ENCODE measurements around the gene TARBP2.
A peak's percentile ranks its signal among the peaks of the same experiment; 100 is the strongest.

TARBP2 gene

DNA sequence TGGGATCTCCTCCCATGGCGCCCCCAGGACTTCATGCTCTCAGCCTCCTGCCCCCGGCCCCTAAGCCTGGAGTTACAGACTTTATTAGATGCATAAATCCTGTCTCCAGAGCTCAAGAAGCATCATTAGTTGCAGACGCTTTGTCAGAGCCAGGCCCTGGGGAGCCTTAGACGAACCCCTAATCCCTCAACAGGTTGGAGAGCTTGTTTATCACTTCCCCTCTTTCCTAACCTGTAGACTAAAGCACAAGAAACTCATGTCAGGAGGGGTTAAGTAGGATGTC is 6.5 kb downstream of the TARBP2 start:
- no peak for DNase-seq (ENCODE audit: insufficient read length, low spot score)
- no peak for TF ChIP-seq POLR2A (IDR thresholded peaks at IDR 0.05; ENCODE audit: low read depth, low read length)
- no peak for TF ChIP-seq POLR2AphosphoS5 (IDR thresholded peaks at IDR 0.05; ENCODE audit: low read depth, low read length)
- no peak for TF ChIP-seq SPI1 (IDR thresholded peaks at IDR 0.05; ENCODE audit: low read depth, low read length)
- TF ChIP-seq TAF1 (IDR thresholded peaks at IDR 0.05; ENCODE audit: low read depth, low read length): no peak
- no peak for TF ChIP-seq PAX5 (IDR thresholded peaks at IDR 0.05; ENCODE audit: insufficient read depth, low read length, severe bottlenecking)
- TF ChIP-seq POU2F2 (IDR thresholded peaks at IDR 0.05; ENCODE audit: low read depth, low read length): no peak
- no peak for FAIRE-seq

DNA sequence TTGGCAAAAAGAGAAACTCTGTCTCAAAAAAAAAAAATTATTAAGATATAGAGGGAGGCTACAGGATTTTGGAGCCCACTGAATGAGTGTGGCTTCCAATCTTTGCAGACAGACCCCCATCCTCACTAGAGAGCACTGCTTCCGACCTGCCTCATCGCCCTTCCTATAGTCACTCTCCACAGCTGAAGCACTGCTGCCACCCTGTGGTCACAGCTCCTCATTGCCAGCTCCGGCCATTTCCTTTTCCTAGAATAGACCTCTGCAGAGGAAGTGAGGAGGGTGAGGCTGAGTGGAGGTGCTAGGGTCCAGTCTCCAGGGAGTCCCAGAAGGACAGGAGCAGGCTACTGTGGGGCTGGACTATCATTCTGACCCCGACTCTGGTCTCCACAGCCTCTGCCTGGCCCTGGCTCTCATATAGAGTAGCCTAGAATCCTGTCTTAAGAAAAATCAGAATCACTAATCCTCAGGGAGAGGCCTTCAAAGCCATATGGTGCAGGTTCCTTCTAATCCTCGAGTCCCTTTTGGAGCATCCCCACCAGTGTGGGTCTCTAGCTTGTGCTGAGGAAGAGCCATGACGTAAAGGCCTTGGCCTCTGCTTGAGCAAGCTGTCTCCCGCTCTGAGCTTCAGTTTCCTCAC is 7.6 kb downstream of the TARBP2 start:
- TF ChIP-seq POU2F2 (IDR thresholded peaks at IDR 0.05; ENCODE audit: low read depth, low read length) (no peak), PAX5 (IDR thresholded peaks at IDR 0.05; ENCODE audit: insufficient read depth, low read length, severe bottlenecking) (no peak), SPI1 (IDR thresholded peaks at IDR 0.05; ENCODE audit: low read depth, low read length) (peak; percentile 85), TAF1 (IDR thresholded peaks at IDR 0.05; ENCODE audit: low read depth, low read length) (no peak), POLR2AphosphoS5 (IDR thresholded peaks at IDR 0.05; ENCODE audit: low read depth, low read length) (no peak), POLR2A (IDR thresholded peaks at IDR 0.05; ENCODE audit: low read depth, low read length) (no peak)
- peak; percentile 66 for DNase-seq (ENCODE audit: insufficient read length, low spot score)
- FAIRE-seq: peak; percentile 93

DNA sequence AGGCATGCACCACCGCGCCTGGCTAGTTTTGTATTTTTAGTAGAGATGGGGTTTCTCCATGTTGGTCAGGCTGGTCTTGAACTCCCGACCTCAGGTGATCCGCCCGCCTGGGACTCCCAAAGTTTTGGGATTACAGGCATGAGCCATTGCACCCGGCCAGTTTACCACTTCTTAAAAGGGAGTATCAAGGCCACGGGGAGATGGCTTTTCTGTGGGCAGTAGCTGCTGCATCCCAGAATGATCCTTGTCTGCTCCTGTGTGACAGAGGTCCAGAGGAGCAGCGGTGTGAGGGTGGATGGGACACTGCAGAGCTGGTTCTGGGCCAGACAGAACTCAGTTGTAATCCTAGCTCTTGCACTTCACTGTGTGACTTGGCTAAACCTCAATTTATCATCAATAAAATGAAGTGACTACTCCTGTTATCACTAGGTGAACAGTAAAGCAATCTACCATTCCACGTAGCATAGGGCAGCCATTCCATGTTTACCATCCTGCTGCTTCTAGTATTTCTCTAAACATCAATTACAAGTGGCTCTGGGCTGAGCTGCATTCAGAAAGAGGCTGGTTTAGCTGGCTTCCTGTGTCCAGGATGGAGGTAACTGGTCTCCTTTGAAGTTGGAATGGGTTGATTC is 9.2 kb downstream of the TARBP2 start:
- TF ChIP-seq PAX5 (IDR thresholded peaks at IDR 0.05; ENCODE audit: insufficient read depth, low read length, severe bottlenecking) (no peak), POU2F2 (IDR thresholded peaks at IDR 0.05; ENCODE audit: low read depth, low read length) (no peak), SPI1 (IDR thresholded peaks at IDR 0.05; ENCODE audit: low read depth, low read length) (no peak), POLR2AphosphoS5 (IDR thresholded peaks at IDR 0.05; ENCODE audit: low read depth, low read length) (no peak)
- FAIRE-seq: no peak
- DNase-seq (ENCODE audit: insufficient read length, low spot score): no peak

DNA sequence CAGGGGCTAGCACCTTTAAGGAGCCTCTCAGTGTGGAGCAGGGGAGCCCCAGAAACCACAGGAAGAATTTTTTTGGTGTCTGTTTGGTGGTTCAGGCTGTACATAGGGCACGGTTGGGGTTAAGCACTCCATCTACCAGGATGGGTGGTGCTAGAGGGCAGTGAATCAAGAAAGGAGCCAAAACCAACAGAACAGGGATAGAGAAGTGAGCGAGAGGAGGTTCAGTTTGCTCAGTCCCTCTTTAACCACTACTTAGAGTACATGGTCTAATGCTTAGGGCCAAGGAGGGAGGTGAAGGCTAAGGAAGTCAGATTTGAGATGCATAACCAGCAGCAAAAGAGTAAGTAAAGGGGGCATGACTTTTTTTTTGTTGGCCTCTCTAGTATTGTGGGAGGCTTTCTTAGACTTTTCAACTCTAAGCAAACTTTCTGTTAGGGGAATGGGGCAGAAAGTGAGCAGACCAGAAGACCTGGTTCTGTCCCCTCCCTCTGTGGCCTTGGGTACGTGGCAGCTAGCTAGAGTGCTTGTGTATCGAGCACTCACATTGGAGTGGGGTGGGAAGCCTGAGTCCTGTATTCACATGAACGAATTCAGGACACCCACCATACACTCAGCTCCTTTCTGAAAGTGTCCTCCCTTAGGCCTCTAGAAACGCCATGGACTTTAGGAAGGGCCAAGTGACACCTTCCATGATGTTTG is 12.8 kb downstream of the TARBP2 start:
- DNase-seq (ENCODE audit: insufficient read length, low spot score) (no peak), FAIRE-seq (no peak)
- no peak for TF ChIP-seq POLR2A (IDR thresholded peaks at IDR 0.05; ENCODE audit: low read depth, low read length)
- TF ChIP-seq SPI1 (IDR thresholded peaks at IDR 0.05; ENCODE audit: low read depth, low read length): no peak
- TF ChIP-seq POU2F2 (IDR thresholded peaks at IDR 0.05; ENCODE audit: low read depth, low read length): no peak
- no peak for TF ChIP-seq POLR2AphosphoS5 (IDR thresholded peaks at IDR 0.05; ENCODE audit: low read depth, low read length)
- no peak for TF ChIP-seq PAX5 (IDR thresholded peaks at IDR 0.05; ENCODE audit: insufficient read depth, low read length, severe bottlenecking)
- no peak for TF ChIP-seq TAF1 (IDR thresholded peaks at IDR 0.05; ENCODE audit: low read depth, low read length)

DNA sequence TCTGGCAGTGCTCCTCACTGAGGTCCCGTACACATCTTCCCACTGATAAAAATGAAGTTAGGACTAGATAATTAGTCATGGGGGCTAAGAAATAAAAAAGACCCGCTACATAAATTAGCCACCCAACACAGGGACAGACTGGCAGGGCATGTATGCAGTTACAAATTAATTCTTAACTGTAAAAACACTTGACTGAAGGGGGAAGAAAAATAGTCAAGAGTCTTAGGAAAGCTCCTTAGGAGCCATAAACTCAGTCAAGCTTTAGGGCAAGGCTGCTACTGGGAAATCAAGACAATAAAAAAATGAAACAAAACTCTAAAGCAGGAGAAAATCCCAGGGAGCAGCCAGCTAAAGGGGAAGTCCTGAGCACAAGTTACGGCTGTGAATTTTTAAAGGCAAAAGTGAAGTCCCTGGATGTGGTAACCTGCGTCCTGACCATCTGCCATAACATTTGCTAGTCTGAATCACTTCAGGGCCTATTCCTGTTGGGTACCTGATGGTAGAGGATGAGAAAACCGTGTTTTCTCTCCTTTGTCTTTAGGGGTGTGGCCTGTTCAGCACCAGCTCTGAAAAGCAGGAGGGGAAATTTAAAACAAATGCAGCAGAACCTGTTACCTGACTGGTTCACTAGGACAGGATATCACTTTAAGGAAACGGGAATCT is 13.7 kb downstream of the TARBP2 start:
- FAIRE-seq (no peak), DNase-seq (ENCODE audit: insufficient read length, low spot score) (no peak)
- no peak for TF ChIP-seq POU2F2 (IDR thresholded peaks at IDR 0.05; ENCODE audit: low read depth, low read length)
- TF ChIP-seq POLR2A (IDR thresholded peaks at IDR 0.05; ENCODE audit: low read depth, low read length): no peak
- no peak for TF ChIP-seq TAF1 (IDR thresholded peaks at IDR 0.05; ENCODE audit: low read depth, low read length)
- TF ChIP-seq SPI1 (IDR thresholded peaks at IDR 0.05; ENCODE audit: low read depth, low read length): no peak
- no peak for TF ChIP-seq PAX5 (IDR thresholded peaks at IDR 0.05; ENCODE audit: insufficient read depth, low read length, severe bottlenecking)
- no peak for TF ChIP-seq POLR2AphosphoS5 (IDR thresholded peaks at IDR 0.05; ENCODE audit: low read depth, low read length)

DNA sequence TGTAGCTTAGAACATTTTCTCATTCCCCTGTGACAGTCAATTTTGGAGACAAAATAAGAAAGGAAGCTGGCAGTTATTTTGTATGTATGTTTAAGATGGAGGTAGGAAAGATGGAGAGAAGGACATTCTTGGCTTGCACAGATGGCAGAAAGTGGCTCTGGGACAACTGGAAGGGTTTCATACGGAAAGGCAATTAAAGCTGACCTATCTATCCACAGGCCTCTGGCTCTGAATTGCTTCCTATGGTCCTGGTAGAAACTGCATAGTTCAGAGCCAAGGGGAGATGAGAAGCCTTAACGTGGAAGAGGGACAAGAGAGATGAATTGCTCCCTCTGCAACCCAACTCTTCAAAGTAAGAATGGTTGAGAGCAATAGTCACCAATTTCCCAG is 14.2 kb downstream of the TARBP2 start:
- DNase-seq (ENCODE audit: insufficient read length, low spot score) (no peak), FAIRE-seq (no peak)
- TF ChIP-seq POU2F2 (IDR thresholded peaks at IDR 0.05; ENCODE audit: low read depth, low read length) (no peak), POLR2AphosphoS5 (IDR thresholded peaks at IDR 0.05; ENCODE audit: low read depth, low read length) (no peak), PAX5 (IDR thresholded peaks at IDR 0.05; ENCODE audit: insufficient read depth, low read length, severe bottlenecking) (no peak), TAF1 (IDR thresholded peaks at IDR 0.05; ENCODE audit: low read depth, low read length) (no peak), SPI1 (IDR thresholded peaks at IDR 0.05; ENCODE audit: low read depth, low read length) (no peak), POLR2A (IDR thresholded peaks at IDR 0.05; ENCODE audit: low read depth, low read length) (no peak)

DNA sequence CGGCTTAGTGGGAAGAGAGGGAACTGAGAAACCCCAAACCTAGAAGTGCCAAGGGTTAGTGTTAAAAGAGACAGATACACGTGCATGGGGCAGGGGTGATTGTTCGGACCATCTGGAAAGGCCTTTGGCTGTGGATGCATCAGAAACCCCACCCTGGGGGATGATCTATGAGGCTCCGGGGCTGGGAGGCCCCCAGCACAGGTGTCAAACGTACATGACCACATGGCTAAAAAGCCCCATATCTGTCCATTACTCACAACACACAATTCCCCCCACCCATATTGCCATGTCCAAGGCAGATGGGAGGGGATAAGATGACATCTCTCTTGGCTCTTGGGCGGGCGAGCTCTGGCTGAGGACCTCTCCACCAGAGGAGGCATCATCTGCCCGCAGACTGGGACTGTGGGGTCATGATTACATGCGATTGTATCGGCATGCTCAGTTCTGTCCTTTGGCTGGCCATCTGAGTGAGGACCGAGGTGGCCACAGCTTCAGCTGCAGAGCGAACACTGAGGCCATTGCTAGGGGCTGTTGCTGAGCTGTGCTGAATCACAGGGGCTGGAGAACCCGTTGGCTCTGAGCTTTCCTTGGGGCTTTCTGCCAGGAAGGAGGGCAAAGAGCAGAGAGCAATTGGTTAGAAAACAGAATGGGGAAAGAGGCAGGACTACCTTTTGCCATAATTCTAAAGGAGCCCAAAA is 15.8 kb downstream of the TARBP2 start:
- no peak for FAIRE-seq

DNA sequence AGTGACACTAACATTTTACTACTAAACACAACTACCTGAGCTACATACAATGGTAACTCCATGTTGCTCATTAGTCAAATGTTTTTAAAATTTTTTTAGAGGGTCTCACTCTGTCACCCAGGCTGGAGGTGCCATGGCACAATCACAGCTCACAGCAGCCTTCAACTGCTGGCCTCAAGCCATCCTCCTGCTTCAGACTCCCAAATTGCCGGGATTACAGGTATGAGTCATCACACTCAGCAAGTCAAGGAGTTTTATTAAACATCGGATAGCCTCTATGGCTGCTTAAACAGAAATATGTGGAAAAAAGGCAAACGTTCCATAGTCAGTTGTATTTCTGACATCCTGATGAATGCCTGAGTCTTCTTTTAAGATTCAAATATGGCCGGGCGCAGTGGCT is 17.3 kb downstream of the TARBP2 start:
- no peak for TF ChIP-seq PAX5 (IDR thresholded peaks at IDR 0.05; ENCODE audit: insufficient read depth, low read length, severe bottlenecking)
- no peak for TF ChIP-seq SPI1 (IDR thresholded peaks at IDR 0.05; ENCODE audit: low read depth, low read length)
- no peak for TF ChIP-seq TAF1 (IDR thresholded peaks at IDR 0.05; ENCODE audit: low read depth, low read length)
- no peak for TF ChIP-seq POU2F2 (IDR thresholded peaks at IDR 0.05; ENCODE audit: low read depth, low read length)
- TF ChIP-seq POLR2A (IDR thresholded peaks at IDR 0.05; ENCODE audit: low read depth, low read length): no peak
- no peak for TF ChIP-seq POLR2AphosphoS5 (IDR thresholded peaks at IDR 0.05; ENCODE audit: low read depth, low read length)
- DNase-seq (ENCODE audit: insufficient read length, low spot score) (no peak), FAIRE-seq (no peak)

More for the DNA sequence above, 15.8 kb downstream of the TARBP2 start:
- TF ChIP-seq POLR2A (IDR thresholded peaks at IDR 0.05; ENCODE audit: low read depth, low read length) (no peak), POLR2AphosphoS5 (IDR thresholded peaks at IDR 0.05; ENCODE audit: low read depth, low read length) (no peak), POU2F2 (IDR thresholded peaks at IDR 0.05; ENCODE audit: low read depth, low read length) (no peak), PAX5 (IDR thresholded peaks at IDR 0.05; ENCODE audit: insufficient read depth, low read length, severe bottlenecking) (no peak)
- DNase-seq (ENCODE audit: insufficient read length, low spot score): no peak

DNA sequence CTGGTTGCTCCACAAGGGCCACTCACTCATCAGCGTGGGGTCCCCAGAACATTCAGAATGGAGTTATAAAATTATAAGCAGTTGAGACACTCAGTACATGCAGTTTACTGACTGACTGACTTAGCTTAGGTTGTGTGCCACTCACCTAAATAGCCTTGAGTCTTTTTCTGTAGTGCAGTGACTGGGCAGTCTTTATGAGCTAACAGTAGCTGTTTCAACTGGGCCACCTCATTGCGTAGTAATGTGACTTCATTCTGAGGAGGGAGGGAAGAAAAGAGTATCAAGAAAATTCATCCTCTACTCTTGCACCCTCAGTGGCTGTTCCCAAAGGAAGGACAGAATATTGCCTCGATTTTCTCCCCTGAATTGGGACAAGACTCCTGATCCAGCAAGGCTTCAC is 22.0 kb downstream of the TARBP2 start:
- FAIRE-seq (no peak), DNase-seq (ENCODE audit: insufficient read length, low spot score) (no peak)
- no peak for TF ChIP-seq TAF1 (IDR thresholded peaks at IDR 0.05; ENCODE audit: low read depth, low read length)
- no peak for TF ChIP-seq POLR2AphosphoS5 (IDR thresholded peaks at IDR 0.05; ENCODE audit: low read depth, low read length)
- no peak for TF ChIP-seq POU2F2 (IDR thresholded peaks at IDR 0.05; ENCODE audit: low read depth, low read length)
- TF ChIP-seq SPI1 (IDR thresholded peaks at IDR 0.05; ENCODE audit: low read depth, low read length): no peak
- no peak for TF ChIP-seq POLR2A (IDR thresholded peaks at IDR 0.05; ENCODE audit: low read depth, low read length)
- no peak for TF ChIP-seq PAX5 (IDR thresholded peaks at IDR 0.05; ENCODE audit: insufficient read depth, low read length, severe bottlenecking)

Measured in GM12891 (cell line).